Upper lobe of left lung (tissue), 4 donors: ENCODE data around the gene CAPN9.

Experiments used
- EP300 ChIP-seq, 4 donors: sonication (generic); formaldehyde crosslinking; IDR thresholded peaks; one replicate each; pipeline ENCODE4 v1.5.1; 2017; ENCODE audit warnings: antibody characterized with exemption in 4 of 4, control low read depth in 2 of 4
- POLR2A ChIP-seq, 4 donors: fragments of 450-650 bp; IDR thresholded peaks; one replicate each; pipeline ENCODE4 v1.5.1; 2016 to 2017; ENCODE audit warnings: antibody characterized with exemption in 4 of 4, mild to moderate bottlenecking in 2 of 4
- POLR2AphosphoS5 ChIP-seq, 2 donors: sonication (generic); formaldehyde crosslinking; IDR thresholded peaks; one replicate each; pipeline ENCODE4 v1.5.1; 2017; ENCODE audit warnings: antibody characterized with exemption in 2 of 2
- TF ChIP-seq, protein P1 (sequence below), 6 experiments: fragments of 450-650 bp in 4 of 6; fragments of 200-600 bp in 2 of 6; sonication (generic) in 2 of 6; IDR thresholded peaks; one replicate each; pipeline ENCODE4 v1.5.1; 2016 to 2019; ENCODE audit warnings: antibody characterized with exemption in 6 of 6

DNA sequence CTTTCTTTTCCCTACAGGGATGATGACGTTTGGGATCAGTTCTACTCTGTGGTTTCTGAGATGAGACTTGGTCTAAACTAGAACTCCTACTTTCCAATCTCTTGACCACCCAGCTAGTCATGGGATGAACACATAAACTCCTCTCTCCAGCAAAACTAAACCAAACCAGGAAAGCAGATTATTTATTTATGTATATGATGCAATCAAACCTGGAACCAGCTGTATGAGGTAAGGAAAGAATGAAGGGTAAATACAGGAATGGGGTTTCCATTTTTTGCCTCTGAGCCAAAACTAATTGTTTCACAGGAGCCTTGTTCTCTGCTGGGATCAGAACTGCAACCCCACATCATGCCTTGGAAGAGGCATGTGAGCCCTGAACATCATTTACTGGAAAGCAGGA is 29.9 kb upstream of the CAPN9 start:
- TF ChIP-seq POLR2AphosphoS5 (IDR thresholded peaks at IDR 0.05): no peak
- TF ChIP-seq, protein P1, sequence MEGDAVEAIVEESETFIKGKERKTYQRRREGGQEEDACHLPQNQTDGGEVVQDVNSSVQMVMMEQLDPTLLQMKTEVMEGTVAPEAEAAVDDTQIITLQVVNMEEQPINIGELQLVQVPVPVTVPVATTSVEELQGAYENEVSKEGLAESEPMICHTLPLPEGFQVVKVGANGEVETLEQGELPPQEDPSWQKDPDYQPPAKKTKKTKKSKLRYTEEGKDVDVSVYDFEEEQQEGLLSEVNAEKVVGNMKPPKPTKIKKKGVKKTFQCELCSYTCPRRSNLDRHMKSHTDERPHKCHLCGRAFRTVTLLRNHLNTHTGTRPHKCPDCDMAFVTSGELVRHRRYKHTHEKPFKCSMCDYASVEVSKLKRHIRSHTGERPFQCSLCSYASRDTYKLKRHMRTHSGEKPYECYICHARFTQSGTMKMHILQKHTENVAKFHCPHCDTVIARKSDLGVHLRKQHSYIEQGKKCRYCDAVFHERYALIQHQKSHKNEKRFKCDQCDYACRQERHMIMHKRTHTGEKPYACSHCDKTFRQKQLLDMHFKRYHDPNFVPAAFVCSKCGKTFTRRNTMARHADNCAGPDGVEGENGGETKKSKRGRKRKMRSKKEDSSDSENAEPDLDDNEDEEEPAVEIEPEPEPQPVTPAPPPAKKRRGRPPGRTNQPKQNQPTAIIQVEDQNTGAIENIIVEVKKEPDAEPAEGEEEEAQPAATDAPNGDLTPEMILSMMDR (IDR thresholded peaks at IDR 0.05): no peak
- no peak for TF ChIP-seq POLR2A (IDR thresholded peaks at IDR 0.05)
- TF ChIP-seq EP300 (IDR thresholded peaks at IDR 0.05): no peak
